GM12892 (cell line): ENCODE measurements around the gene CAVIN2.

Experiments used
- POLR2A ChIP-seq: IDR thresholded peaks from 2 replicates; pipeline ENCODE4 v1.6.1; 2011; ENCODE audit warnings: low read depth, low read length, control low read depth
- POLR2AphosphoS5 ChIP-seq: IDR thresholded peaks from 2 replicates; pipeline ENCODE4 v1.6.1; 2011; ENCODE audit warnings: low read depth, low read length, control low read depth
- TAF1 ChIP-seq: IDR thresholded peaks from 2 replicates; pipeline ENCODE4 v1.6.1; 2011; ENCODE audit warnings: low read depth, mild to moderate bottlenecking, control low read depth, low read length, borderline replicate concordance

DNA sequence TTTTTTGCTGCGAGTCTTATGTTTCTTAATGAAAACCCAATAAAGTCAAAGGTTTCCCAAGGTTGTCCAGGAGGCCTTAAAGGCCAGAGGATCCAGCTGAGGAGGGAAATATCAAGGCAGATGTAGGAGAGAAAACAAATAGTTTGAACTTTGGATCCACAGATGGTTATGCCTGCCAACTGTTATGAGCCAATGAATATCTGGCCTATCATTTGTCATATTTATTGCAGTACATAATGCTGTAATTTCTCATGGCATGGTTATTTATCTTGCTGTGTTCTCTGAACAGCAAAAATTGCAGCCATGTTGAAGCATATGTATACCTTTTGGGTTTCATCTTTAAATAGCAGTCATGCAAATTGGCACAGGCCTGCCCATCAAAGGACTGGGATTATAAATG is 38.2 kb upstream of the CAVIN2 start:
- TF ChIP-seq POLR2A (no peak), POLR2AphosphoS5 (no peak), TAF1 (no peak)
